Body of pancreas (tissue), 4 donors: ENCODE results near the gene GPC4. TPM values are rescaled to one million over a fixed set of nuclear protein-coding genes. Genes with fewer than 3 reads are reported as not detected.
A peak's percentile ranks its signal among the peaks of the same experiment; 100 is the strongest.

Experiments used
- ATAC-seq: fragments of 150-250 bp; one replicate; pipeline ENCODE4 v1.9.1; 2016
- DNase-seq, 4 donors: peaks; one replicate each; pipeline ENCODE4 v3.0.0-alpha.2; 2019
- H3K27ac ChIP-seq, 4 donors: fragments of 200-600 bp; sonication (generic); 1 replicate in 3 of 4; 2 replicates in 1 of 4; pipeline versions ENCODE4 v1.5.1 to v1.6.1; 2016 to 2019; ENCODE audit warnings: mild to moderate bottlenecking in 1 of 4, mixed read lengths in 1 of 4, moderate library complexity in 1 of 4
- H3K27me3 ChIP-seq, 2 donors: fragments of 200-600 bp; sonication (generic); one replicate each; pipeline ENCODE4 v1.6.0; 2016; ENCODE audit warnings: mild to moderate bottlenecking in 1 of 2
- H3K36me3 ChIP-seq, 2 donors: fragments of 200-600 bp; sonication (generic); replicated peaks in 1 of 2; 2 replicates each; pipeline ENCODE4 v1.5.1; 2016; ENCODE audit warnings: low read depth in 2 of 2; ENCODE audit not compliant: insufficient read depth in 1 of 2
- H3K4me1 ChIP-seq: fragments of 200-600 bp; sonication (generic); one replicate; pipeline ENCODE4 v1.6.0; 2016
- H3K4me3 ChIP-seq, 2 donors: fragments of 200-600 bp; sonication (generic); 1 replicate in 1 of 2; 2 replicates in 1 of 2; pipeline ENCODE4 v1.5.1; 2016 to 2019
- H3K9me3 ChIP-seq, 3 donors: fragments of 200-600 bp; sonication (generic); 1 replicate in 2 of 3; 2 replicates in 1 of 3; pipeline ENCODE4 v1.5.1; 2016
- CTCF ChIP-seq, 7 experiments: fragments of 450-650 bp in 4 of 7; fragments of 200-600 bp in 3 of 7; sonication (generic) in 3 of 7; IDR thresholded peaks; one replicate each; pipeline ENCODE4 v1.5.1; 2016 to 2019; ENCODE audit warnings: antibody characterized with exemption in 7 of 7
- POLR2A ChIP-seq, 3 donors: fragments of 450-650 bp; IDR thresholded peaks; one replicate each; pipeline ENCODE4 v1.6.1; 2016; ENCODE audit warnings: antibody characterized with exemption in 3 of 3, mild to moderate bottlenecking in 2 of 3
- WGBS, 2 donors: methylation state at CpG; one replicate each; pipeline ENCODE4 v1.1.5; 2017; 5-methylcytosine and 5-hydroxymethylcytosine counted together
- intact Hi-C: fragments of 100-400 bp; cut with DNase I; formaldehyde crosslinking; loops from one replicate; pipeline ENCODE4 v1.15.1; 2023
- total RNA-seq, 2 donors: library from RNA; depleted of rRNA; stranded (reverse); fragments of >200 nt; gene quantifications; one replicate each; pipeline ENCODE4 v1.1.0, GENCODE V29; 2016

The GPC4 gene
- total RNA-seq, 2 donors from 2014 or later = 9.3 to 11.2 TPM

DNA sequence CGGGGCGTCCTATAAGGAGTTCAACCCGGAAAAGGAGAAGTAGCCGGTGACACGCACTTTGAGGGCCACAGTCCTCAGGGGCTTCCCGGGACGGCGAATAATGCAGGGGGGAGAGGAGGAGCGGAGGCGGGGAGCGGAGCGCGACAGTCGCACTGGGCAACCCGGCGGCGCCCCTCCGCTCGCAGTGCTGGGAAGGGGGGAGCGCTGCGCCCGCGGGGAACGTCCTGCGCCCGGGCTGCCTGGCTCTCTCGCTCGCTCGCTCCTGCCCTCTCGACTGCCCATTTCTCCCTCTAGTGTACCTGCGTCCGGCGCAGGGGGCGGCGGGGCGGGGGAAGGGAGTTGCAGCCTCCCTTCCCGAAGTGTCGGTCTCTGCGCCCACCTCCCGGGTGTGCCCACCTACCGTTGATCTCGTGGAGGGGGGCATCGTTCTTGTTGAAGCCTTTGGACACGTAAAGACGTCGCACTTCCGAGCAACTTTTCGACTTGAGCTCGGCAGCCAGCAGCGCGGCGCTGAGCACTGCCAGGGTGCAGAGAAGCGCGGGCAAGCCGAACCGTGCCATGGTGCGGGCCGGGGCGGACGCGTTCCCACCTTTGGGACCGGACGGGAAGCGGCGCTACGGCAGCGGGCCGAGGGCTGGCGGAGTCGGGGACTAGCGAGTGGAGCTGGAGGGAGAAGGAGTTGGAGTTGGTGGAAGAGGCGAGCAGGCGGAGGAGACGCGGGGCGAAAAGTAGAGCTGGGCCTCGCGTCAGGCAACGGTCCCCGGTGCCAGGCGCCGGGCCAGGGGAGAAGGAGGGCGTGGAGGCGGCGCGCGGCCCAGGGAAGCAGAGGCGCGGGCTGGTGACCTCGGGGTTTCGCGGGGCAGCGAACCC, 648 bp downstream of the GPC4 start:
- WGBS, 2 donors = 0 to 2% methylated on average over 11 to 36 of the region's 93 CpGs
- Histone ChIP-seq H3K4me1 (peaks cover 25% of the 10 kb centered on the region), H3K27me3 (no peaks in the 10 kb centered on the region), H3K36me3 (no peaks in the 10 kb centered on the region), H3K27ac (peak overlapping the region; percentile 37 to 78 (median 75)), H3K4me3 (peak overlapping the region; percentile 8 to 54), H3K9me3 (no peaks in the 10 kb centered on the region)
- intact Hi-C loops = no loop called here
- ATAC-seq (peak; percentile 39), DNase-seq (peak; percentile 4 to 41 (median 20))
- TF ChIP-seq POLR2A (IDR thresholded peaks at IDR 0.05) = no peak
- no peak for TF ChIP-seq CTCF (IDR thresholded peaks at IDR 0.05)

DNA sequence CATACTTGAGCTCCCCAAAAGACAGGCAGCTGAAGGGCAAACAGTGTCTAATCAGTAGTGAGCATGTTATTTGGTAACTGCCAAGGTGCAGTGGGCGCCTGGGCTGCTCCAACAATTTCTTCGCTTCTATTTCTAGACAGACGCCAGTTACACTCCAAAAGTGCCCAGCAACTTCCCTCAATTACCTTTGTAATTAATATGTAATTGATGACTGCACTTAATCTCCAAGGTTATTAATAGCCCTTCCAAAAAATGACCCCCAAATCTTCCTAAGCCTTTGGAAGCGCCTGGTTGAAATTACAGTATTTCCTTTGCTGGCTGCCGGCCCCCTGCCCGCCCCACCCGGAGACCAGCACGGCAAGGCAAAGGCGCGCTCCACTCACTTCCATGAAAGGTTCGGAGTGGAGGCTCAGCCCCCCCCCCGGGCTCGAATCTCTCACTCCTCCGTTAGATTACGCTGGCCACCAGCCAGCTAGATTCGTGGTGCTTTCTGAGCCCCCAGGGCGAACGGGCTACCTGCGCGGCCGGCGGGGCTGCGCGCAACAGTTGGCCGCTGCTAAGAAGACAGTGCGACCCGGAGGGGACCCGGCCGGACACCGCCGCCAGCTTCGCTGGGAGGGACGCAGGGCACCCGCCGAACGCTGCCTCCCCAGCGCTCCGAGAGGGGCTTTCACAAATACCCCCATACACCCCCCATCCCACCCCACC, 1.9 kb downstream of the GPC4 start:
- TF ChIP-seq CTCF (IDR thresholded peaks at IDR 0.05) = no peak
- TF ChIP-seq POLR2A (IDR thresholded peaks at IDR 0.05) = no peak
- Histone ChIP-seq H3K27me3 (no peaks in the 10 kb centered on the region), H3K36me3 (no peaks in the 10 kb centered on the region), H3K4me3 (peak overlapping the region in 1 of 2 donors; percentile 34), H3K27ac (peak overlapping the region in 3 of 4 donors; percentile 11 to 75 (median 25)), H3K4me1 (peaks cover 25% of the 10 kb centered on the region), H3K9me3 (no peaks in the 10 kb centered on the region)
- intact Hi-C loops = no loop called here
- no peak for ATAC-seq
- peak in 3 of 4 donors; percentile 16 to 40 (median 26) for DNase-seq
- WGBS, 2 donors = 3% methylated on average over 5 to 37 of the region's 38 CpGs

DNA sequence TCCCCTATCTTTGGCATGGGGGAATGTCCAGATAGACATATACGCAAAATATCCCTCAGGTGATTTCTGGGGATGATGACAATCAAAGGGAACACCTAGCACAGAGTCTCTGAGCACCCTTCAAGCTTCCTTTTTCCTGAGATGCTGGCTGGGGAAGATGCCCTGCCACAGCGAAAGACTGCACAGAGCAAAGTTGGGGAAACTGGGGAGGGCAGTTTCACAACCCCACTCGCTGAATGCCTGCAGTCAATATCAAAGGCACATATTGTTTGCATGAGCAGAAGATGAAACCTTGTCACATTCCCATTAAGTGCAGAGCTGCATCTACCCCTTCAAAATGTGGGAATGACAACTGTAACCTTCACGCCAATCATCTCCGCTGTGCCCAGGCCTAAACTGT, 2.6 kb downstream of the GPC4 start:
- Histone ChIP-seq H3K9me3 (no peaks in the 10 kb centered on the region), H3K27me3 (no peaks in the 10 kb centered on the region), H3K4me1 (peaks cover 25% of the 10 kb centered on the region), H3K27ac (peak overlapping the region in 1 of 4 donors; percentile 25), H3K4me3 (no peak overlapping the region), H3K36me3 (no peaks in the 10 kb centered on the region)
- 50 to 53% methylated on average over 3 to 5 of the region's 5 CpGs for WGBS, 2 donors
- no peak for ATAC-seq
- no peak for TF ChIP-seq POLR2A (IDR thresholded peaks at IDR 0.05)
- no peak for TF ChIP-seq CTCF (IDR thresholded peaks at IDR 0.05)
- intact Hi-C loops = no loop called here
- DNase-seq = no peak

- WGBS, 2 donors = 51 to 59% methylated on average over 3 of the region's 3 CpGs
- intact Hi-C loops = no loop called here
- DNase-seq (no peak), ATAC-seq (no peak)
- H3K4me1 ChIP-seq = peaks cover 25% of the 10 kb centered on the region
- TF ChIP-seq POLR2A (IDR thresholded peaks at IDR 0.05) (no peak), CTCF (IDR thresholded peaks at IDR 0.05) (no peak)
- no peaks in the 10 kb centered on the region for H3K36me3 ChIP-seq
- peak overlapping the region in 1 of 4 donors; percentile 25 for H3K27ac ChIP-seq
- H3K4me3 ChIP-seq = no peak overlapping the region
- no peaks in the 10 kb centered on the region for H3K9me3 ChIP-seq
- H3K27me3 ChIP-seq = no peaks in the 10 kb centered on the region
Observed at GRCh38 chrX:133412246-133412645, 3.0 kb downstream of the GPC4 start.
